ENCODE results near the gene NEK4.

- TF ChIP-seq RAD21 (IDR thresholded peaks at IDR 0.05) (no peak), CTCF (IDR thresholded peaks at IDR 0.05; ENCODE audit: low read depth, low read length, missing input control) (no peak), SP1 (IDR thresholded peaks at IDR 0.05) (no peak), REST (IDR thresholded peaks at IDR 0.05) (no peak), JUND (IDR thresholded peaks at IDR 0.05) (no peak), FOXA2 (IDR thresholded peaks at IDR 0.05) (no peak), TAF1 (conservative IDR thresholded peaks at IDR 0.05) (no peak), HNF4A (conservative IDR thresholded peaks at IDR 0.05) (no peak), GABPA (IDR thresholded peaks at IDR 0.05 in 1 of 2, conservative IDR thresholded peaks at IDR 0.05 in 1 of 2) (no peak), EGR1 (IDR thresholded peaks at IDR 0.05; ENCODE audit: low read depth in 2 of 2) (no peak)
Observed at GRCh38 chr3:52679199-52679538, 91.6 kb downstream of the NEK4 start.
